H9 (cell line): Measurements from ENCODE around the gene ANKRD11. TPM values are rescaled to one million over a fixed set of nuclear protein-coding genes. Genes with fewer than 3 reads are reported as not detected.

Experiments used
- DNase-seq: peaks from one replicate; pipeline ENCODE4 v3.0.0-alpha.2; 2017
- H2AFZ ChIP-seq: one replicate; pipeline ENCODE4 v1.6.1; 2013; ENCODE audit warnings: mild to moderate bottlenecking, low read length, control low read depth, moderate library complexity
- H2AK5ac ChIP-seq: 2 replicates; pipeline ENCODE4 v1.6.1; 2013; ENCODE audit warnings: low read length, control low read depth, mixed read lengths; ENCODE audit not compliant: insufficient read length
- H2BK120ac ChIP-seq: one replicate; pipeline ENCODE4 v1.6.1; 2013; ENCODE audit warnings: low read depth, mild to moderate bottlenecking, low read length, control low read depth, inconsistent platforms; ENCODE audit not compliant: poor library complexity, severe bottlenecking
- H2BK12ac ChIP-seq: 2 replicates; pipeline ENCODE4 v1.6.1; 2013; ENCODE audit warnings: low read length, control low read depth, mixed read lengths, low read depth; ENCODE audit not compliant: insufficient read length
- H2BK15ac ChIP-seq: 2 replicates; pipeline ENCODE4 v1.6.1; 2013; ENCODE audit warnings: low read depth, low read length, control low read depth
- H2BK20ac ChIP-seq: one replicate; pipeline ENCODE4 v1.6.1; 2013; ENCODE audit warnings: low read depth, mild to moderate bottlenecking, low read length, control low read depth, inconsistent platforms; ENCODE audit not compliant: poor library complexity, severe bottlenecking
- H2BK5ac ChIP-seq: 2 replicates; pipeline ENCODE4 v1.6.1; 2013; ENCODE audit warnings: low read length, control low read depth, mixed read lengths; ENCODE audit not compliant: insufficient read length
- H3K14ac ChIP-seq: 2 replicates; pipeline ENCODE4 v1.6.1; 2013; ENCODE audit warnings: low read length, control low read depth; ENCODE audit not compliant: insufficient read depth
- H3K18ac ChIP-seq: 2 replicates; pipeline ENCODE4 v1.6.1; 2013; ENCODE audit warnings: low read depth, mild to moderate bottlenecking, mixed read lengths, low read length, control low read depth; ENCODE audit not compliant: insufficient read length
- H3K23ac ChIP-seq: 2 replicates; pipeline ENCODE4 v1.6.1; 2013; ENCODE audit warnings: low read length, control low read depth, mixed read lengths, low read depth; ENCODE audit not compliant: insufficient read length
- H3K23me2 ChIP-seq: 2 replicates; pipeline ENCODE4 v1.6.1; 2013; ENCODE audit warnings: low read depth, mild to moderate bottlenecking, mixed read lengths, low read length, control low read depth; ENCODE audit not compliant: insufficient read length, poor library complexity, severe bottlenecking
- H3K27ac ChIP-seq: 2 replicates; pipeline ENCODE4 v1.5.1; 2013; ENCODE audit warnings: low read length, control low read depth, mixed read lengths, low read depth; ENCODE audit not compliant: insufficient read length
- H3K27me3 ChIP-seq: 2 replicates; pipeline ENCODE4 v1.6.1; 2013; ENCODE audit warnings: low read length, control low read depth, inconsistent platforms; ENCODE audit not compliant: insufficient read depth
- H3K4ac ChIP-seq: 2 replicates; pipeline ENCODE4 v1.6.1; 2013; ENCODE audit warnings: low read depth, mild to moderate bottlenecking, control low read depth, inconsistent platforms, low read length, moderate library complexity
- H3K4me1 ChIP-seq: 2 replicates; pipeline ENCODE4 v1.6.1; 2013; ENCODE audit warnings: low read length, control low read depth, inconsistent platforms; ENCODE audit not compliant: insufficient read depth
- H3K4me2 ChIP-seq: 2 replicates; pipeline ENCODE4 v1.6.1; 2013; ENCODE audit warnings: low read length, control low read depth, mixed read lengths; ENCODE audit not compliant: insufficient read length, insufficient read depth
- H3K56ac ChIP-seq: 2 replicates; pipeline ENCODE4 v1.6.1; 2013; ENCODE audit warnings: low read depth, mild to moderate bottlenecking, mixed read lengths, low read length, control low read depth; ENCODE audit not compliant: insufficient read length
- H3K79me1 ChIP-seq: 2 replicates; pipeline ENCODE4 v1.6.1; 2013; ENCODE audit warnings: low read depth, mild to moderate bottlenecking, moderate library complexity, low read length, control low read depth, inconsistent platforms; ENCODE audit not compliant: insufficient read depth, poor library complexity, severe bottlenecking
- H3K79me2 ChIP-seq: 2 replicates; pipeline ENCODE4 v1.6.1; 2013; ENCODE audit warnings: low read length, control low read depth, inconsistent platforms; ENCODE audit not compliant: insufficient read depth
- H3K9ac ChIP-seq: 2 replicates; pipeline ENCODE4 v1.6.1; 2013; ENCODE audit warnings: low read length, control low read depth, mixed read lengths; ENCODE audit not compliant: insufficient read length; ENCODE audit errors: extremely low read depth
- H3K9me3 ChIP-seq: one replicate; pipeline ENCODE4 v1.6.1; 2013; ENCODE audit warnings: low read depth, low read length, inconsistent platforms; ENCODE audit not compliant: control insufficient read depth
- H3T11ph ChIP-seq: one replicate; pipeline ENCODE4 v1.6.1; 2013; ENCODE audit warnings: mild to moderate bottlenecking, low read length, control low read depth, inconsistent platforms
- H4K20me1 ChIP-seq: one replicate; pipeline ENCODE4 v1.6.1; 2013; ENCODE audit not compliant: control insufficient read depth, insufficient read length, insufficient read depth
- H4K5ac ChIP-seq: 2 replicates; pipeline ENCODE4 v1.6.1; 2013; ENCODE audit warnings: low read depth, mild to moderate bottlenecking, mixed read lengths, low read length, control low read depth; ENCODE audit not compliant: insufficient read length
- H4K8ac ChIP-seq: replicated peaks from 2 replicates; pipeline ENCODE4 v1.6.1; 2013; ENCODE audit warnings: low read length, control low read depth, mixed read lengths, low read depth; ENCODE audit not compliant: insufficient read length
- H4K91ac ChIP-seq: 2 replicates; pipeline ENCODE4 v1.6.1; 2013; ENCODE audit warnings: low read depth, mild to moderate bottlenecking, moderate library complexity, mixed read lengths, low read length, control low read depth; ENCODE audit not compliant: insufficient read length
- H3K27ac Mint-ChIP-seq, 3 experiments: 2 replicates in 2 of 3; 3 replicates in 1 of 3; pipeline ENCODE4 v1.8.0; 2020 to 2021; ENCODE audit warnings: mixed read lengths in 3 of 3, mild to moderate bottlenecking in 1 of 3, moderate library complexity in 1 of 3
- H3K27me3 Mint-ChIP-seq: 2 replicates; pipeline ENCODE4 v1.8.0; 2021; ENCODE audit warnings: low read depth, mild to moderate bottlenecking, moderate library complexity, mixed read lengths
- H3K36me3 Mint-ChIP-seq, 3 experiments: 2 replicates in 2 of 3; 3 replicates in 1 of 3; pipeline ENCODE4 v1.8.0; 2020 to 2021; ENCODE audit warnings: low read depth in 3 of 3, mixed read lengths in 3 of 3; ENCODE audit not compliant: insufficient read depth in 1 of 3
- H3K4me1 Mint-ChIP-seq, 2 experiments: 2 replicates each; pipeline ENCODE4 v1.8.0; 2020; ENCODE audit warnings: mixed read lengths in 2 of 2
- H3K4me3 Mint-ChIP-seq, 2 experiments: 2 replicates in 1 of 2; 3 replicates in 1 of 2; pipeline ENCODE4 v1.8.0; 2020 to 2021; ENCODE audit warnings: mild to moderate bottlenecking in 2 of 2, mixed read lengths in 2 of 2, moderate library complexity in 1 of 2
- H3K9me3 Mint-ChIP-seq, 2 experiments: 2 replicates in 1 of 2; 3 replicates in 1 of 2; pipeline ENCODE4 v1.8.0; 2020; ENCODE audit warnings: mild to moderate bottlenecking in 2 of 2, mixed read lengths in 2 of 2, moderate library complexity in 1 of 2
- WGBS: extraction: QIAGEN DNeasy Blood & Tissue Kit; methylation state at CpG from one replicate; pipeline ENCODE4 v1.1.7; 2013; ENCODE audit warnings: missing lambda C conversion rate, low lambda C conversion rate, mixed read lengths; ENCODE audit not compliant: insufficient read length; ENCODE audit errors: extremely low coverage; 5-methylcytosine and 5-hydroxymethylcytosine counted together
- total RNA-seq: library from RNA; stranded (reverse); gene quantifications from 2 replicates; pipeline ENCODE4 v1.2.1, GENCODE V29; 2021
- TF ChIP-seq, protein P1 (sequence below): fragments of 200-600 bp; sonication (generic); conservative IDR thresholded peaks from 3 replicates; pipeline ENCODE4 v1.8.0; 2021; ENCODE audit warnings: antibody characterized with exemption, mild to moderate bottlenecking

The ANKRD11 gene
- total RNA-seq, 1 experiment from 2014 or later, result 181 TPM

DNA sequence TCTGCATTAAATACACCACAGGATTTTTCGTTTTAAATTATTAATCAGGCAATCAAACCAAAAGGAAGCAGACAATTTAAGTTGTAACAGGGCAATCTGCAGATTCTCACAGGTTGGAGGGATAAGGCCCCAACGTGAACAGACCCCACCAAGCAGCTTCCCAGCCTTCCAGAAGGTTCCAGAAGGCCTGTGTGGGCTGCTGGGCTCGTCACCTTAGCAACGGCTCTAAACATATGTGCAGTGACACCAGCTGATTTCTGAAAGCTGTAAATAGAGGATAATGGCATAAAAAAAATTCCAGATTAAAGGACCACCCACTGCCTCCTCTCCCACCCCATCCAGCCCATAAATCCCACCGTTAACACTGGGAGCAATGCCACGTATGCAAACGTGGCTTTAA, 149.1 kb downstream of the ANKRD11 start:
- Histone ChIP-seq H2BK120ac (no peak overlapping the region), H3K27ac (no peak overlapping the region), H4K5ac (no peak overlapping the region), H3K4ac (no peak overlapping the region), H4K20me1 (peaks cover 3% of the 10 kb centered on the region), H3K18ac (no peak overlapping the region), H3K14ac (no peak overlapping the region), H3K23ac (no peak overlapping the region), H3K4me2 (no peak overlapping the region), H3K27me3 (no peaks in the 10 kb centered on the region), H3K9ac (no peak overlapping the region), H2AK5ac (no peak overlapping the region), H4K91ac (no peak overlapping the region), H3K9me3 (no peaks in the 10 kb centered on the region), H3K79me1 (no peaks in the 10 kb centered on the region), H3K23me2 (no peaks in the 10 kb centered on the region), H3T11ph (no peak overlapping the region), H2BK12ac (no peak overlapping the region), H2BK15ac (no peak overlapping the region), H3K79me2 (peaks cover 70% of the 10 kb centered on the region; the same call in 1 of the 2 replicates), H2BK5ac (no peak overlapping the region), H2BK20ac (no peak overlapping the region), H3K4me1 (peaks cover under 1% of the 10 kb centered on the region; the same call in 1 of the 2 replicates), H2AFZ (no peak overlapping the region), H4K8ac (no peak overlapping the region), H3K56ac (no peak overlapping the region)
- H3K27me3 Mint-ChIP-seq, result no peaks in the 10 kb centered on the region
- peaks cover 0 to 7% (median 0%) of the 10 kb centered on the region in 3 experiments; a peak in 3 of 7 replicates for H3K36me3 Mint-ChIP-seq
- TF ChIP-seq, protein P1, sequence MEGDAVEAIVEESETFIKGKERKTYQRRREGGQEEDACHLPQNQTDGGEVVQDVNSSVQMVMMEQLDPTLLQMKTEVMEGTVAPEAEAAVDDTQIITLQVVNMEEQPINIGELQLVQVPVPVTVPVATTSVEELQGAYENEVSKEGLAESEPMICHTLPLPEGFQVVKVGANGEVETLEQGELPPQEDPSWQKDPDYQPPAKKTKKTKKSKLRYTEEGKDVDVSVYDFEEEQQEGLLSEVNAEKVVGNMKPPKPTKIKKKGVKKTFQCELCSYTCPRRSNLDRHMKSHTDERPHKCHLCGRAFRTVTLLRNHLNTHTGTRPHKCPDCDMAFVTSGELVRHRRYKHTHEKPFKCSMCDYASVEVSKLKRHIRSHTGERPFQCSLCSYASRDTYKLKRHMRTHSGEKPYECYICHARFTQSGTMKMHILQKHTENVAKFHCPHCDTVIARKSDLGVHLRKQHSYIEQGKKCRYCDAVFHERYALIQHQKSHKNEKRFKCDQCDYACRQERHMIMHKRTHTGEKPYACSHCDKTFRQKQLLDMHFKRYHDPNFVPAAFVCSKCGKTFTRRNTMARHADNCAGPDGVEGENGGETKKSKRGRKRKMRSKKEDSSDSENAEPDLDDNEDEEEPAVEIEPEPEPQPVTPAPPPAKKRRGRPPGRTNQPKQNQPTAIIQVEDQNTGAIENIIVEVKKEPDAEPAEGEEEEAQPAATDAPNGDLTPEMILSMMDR, result no peak
- whole genome bisulfite sequencing, result no CpG with 5 or more reads among the region's 7 CpGs
- no peak overlapping the region for H3K4me3 Mint-ChIP-seq
- H3K4me1 Mint-ChIP-seq, result peaks cover 34 to 39% of the 10 kb centered on the region in 2 experiments
- DNase-seq, result no peak
- peak overlapping the region in 1 of 3 experiments; percentile 31; a peak in 1 of 7 replicates for H3K27ac Mint-ChIP-seq
- no peaks in the 10 kb centered on the region; a peak in 1 of 5 replicates for H3K9me3 Mint-ChIP-seq
